K562 (cell line): Measurements from ENCODE around the gene ING2. TPM values are rescaled to one million over a fixed set of nuclear protein-coding genes. Genes with fewer than 3 reads are reported as not detected.

Experiments used
- ARID3B ChIP-seq: fragments of 250-450 bp; sonication (Bioruptor Pico); IDR thresholded peaks from 2 replicates; pipeline ENCODE4 v1.4.0; 2020; ENCODE audit warnings: borderline replicate concordance
- CREB3L1 ChIP-seq: fragments of 450-650 bp; IDR thresholded peaks from 2 replicates; pipeline ENCODE4 v1.6.1; 2014; ENCODE audit warnings: low read depth, mild to moderate bottlenecking, moderate library complexity, borderline replicate concordance
- CSDE1 ChIP-seq, 2 experiments: fragments of 450-650 bp; IDR thresholded peaks; 2 replicates each; pipeline ENCODE4 v1.6.1; 2016; ENCODE audit warnings: mild to moderate bottlenecking in 1 of 2
- ELF1 ChIP-seq: fragments of 200-800 bp; sonication (Bioruptor generic); IDR thresholded peaks from 2 replicates; pipeline ENCODE4 v1.6.1; 2016; ENCODE audit warnings: missing genetic modification characterization, missing compliant biosample characterization
- FOXP1 ChIP-seq: sonication (generic); formaldehyde crosslinking; IDR thresholded peaks from 2 replicates; pipeline ENCODE4 v1.8.0; 2022; ENCODE audit warnings: mild to moderate bottlenecking, missing genetic modification reagents
- L3MBTL2 ChIP-seq: fragments of 450-650 bp; IDR thresholded peaks from 2 replicates; pipeline ENCODE4 v1.6.1; 2016; ENCODE audit warnings: mild to moderate bottlenecking, moderate library complexity
- MITF ChIP-seq: IDR thresholded peaks from 2 replicates; pipeline ENCODE4 v1.6.1; 2014; ENCODE audit warnings: antibody characterized with exemption
- NR3C1 ChIP-seq: sonication (generic); formaldehyde crosslinking; IDR thresholded peaks from 2 replicates; pipeline ENCODE4 v1.8.1; 2022; ENCODE audit warnings: missing genetic modification reagents
- POLR2B ChIP-seq: fragments of 450-650 bp; IDR thresholded peaks from 2 replicates; pipeline ENCODE4 v1.6.1; 2018; ENCODE audit warnings: low read depth; ENCODE audit not compliant: partially characterized antibody
- PRMT5 ChIP-seq: sonication (generic); formaldehyde crosslinking; IDR thresholded peaks from 2 replicates; pipeline ENCODE4 v1.5.0; 2020; ENCODE audit warnings: missing genetic modification reagents
- RNF2 ChIP-seq: sonication (generic); IDR thresholded peaks from 2 replicates; pipeline ENCODE4 v1.6.1; 2016
- SREBF2 ChIP-seq: sonication (generic); formaldehyde crosslinking; IDR thresholded peaks from 2 replicates; pipeline ENCODE4 v1.4.0; 2020; ENCODE audit warnings: mild to moderate bottlenecking, missing genetic modification reagents
- SRSF1 ChIP-seq: fragments of 200-400 bp; formaldehyde crosslinking; IDR thresholded peaks from 2 replicates; pipeline ENCODE4 v1.6.1; 2017; ENCODE audit warnings: mild to moderate bottlenecking, low read depth, low read length, moderate library complexity
- ZFP1 ChIP-seq: fragments of 450-650 bp; formaldehyde crosslinking; IDR thresholded peaks from 2 replicates; pipeline ENCODE4 v1.4.0; 2020; ENCODE audit warnings: mild to moderate bottlenecking, mixed read lengths
- ZFP30 ChIP-seq: fragments of 250-450 bp; sonication (Bioruptor Pico); IDR thresholded peaks from 2 replicates; pipeline ENCODE4 v1.8.0; 2022; ENCODE audit warnings: moderate library complexity, mild to moderate bottlenecking, inconsistent platforms, borderline replicate concordance
- ZNF146 ChIP-seq: IDR thresholded peaks from one replicate; pipeline ENCODE4 v1.6.1; 2018; ENCODE audit warnings: missing compliant biosample characterization; ENCODE audit not compliant: unreplicated experiment
- ZNF23 ChIP-seq: fragments of 250-450 bp; sonication (Bioruptor Pico); IDR thresholded peaks from 2 replicates; pipeline ENCODE4 v1.4.0; 2020; ENCODE audit warnings: mild to moderate bottlenecking
- ZNF263 ChIP-seq: sonication (generic); formaldehyde crosslinking; IDR thresholded peaks from 2 replicates; pipeline ENCODE4 v1.8.0; 2022; ENCODE audit warnings: mild to moderate bottlenecking, missing genetic modification reagents, borderline replicate concordance
- ZNF311 ChIP-seq: fragments of 250-450 bp; sonication (Bioruptor Pico); IDR thresholded peaks from 2 replicates; pipeline ENCODE4 v1.4.0; 2020; ENCODE audit warnings: mild to moderate bottlenecking, moderate library complexity
- ZNF586 ChIP-seq: fragments of 450-650 bp; formaldehyde crosslinking; conservative IDR thresholded peaks from 2 replicates; pipeline ENCODE4 v1.4.0; 2020; ENCODE audit warnings: mild to moderate bottlenecking, moderate library complexity
- polyA plus RNA-seq, 8 experiments: library from polyadenylated mRNA; depleted of rRNA in 4 of 8; stranded (reverse) in 5 of 8; unstranded in 3 of 8; fragments of >200 nt; fragmentation: Nextera tagmentation in 2 of 8; fragmentation: Illumina TruSeq in 1 of 8; extraction: Ambion mirVana in 2 of 8; extraction: Trizol in 1 of 8; gene quantifications; 2 replicates each; pipeline versions ENCODE4 v1.2.1 to v1.2.3, GENCODE V29; 2011 to 2014; ENCODE audit warnings: inconsistent platforms in 1 of 8, missing spikeins in 1 of 8
- total RNA-seq, 7 experiments: library from RNA; depleted of rRNA in 6 of 7; stranded (reverse); fragments of >200 nt in 6 of 7; fragmentation: Illumina TruSeq in 2 of 7; extraction: Trizol in 2 of 7; gene quantifications; 2 replicates each; pipeline versions ENCODE4 v1.2.1 to v1.2.3, GENCODE V29; 2011 to 2021; ENCODE audit warnings: low replicate concordance in 1 of 7
- TF ChIP-seq, protein P1 (sequence below), 2 experiments: fragments of 450-650 bp; IDR thresholded peaks; 2 replicates each; pipeline ENCODE4 v1.6.1; 2016
- TF ChIP-seq, protein P2 (sequence below): sonication (generic); formaldehyde crosslinking; IDR thresholded peaks from 2 replicates; pipeline ENCODE4 v1.8.0; 2023; ENCODE audit warnings: mild to moderate bottlenecking, missing genetic modification reagents

ING2 gene
- total and polyA plus RNA-seq, 9 of the 15 experiments (the other 6 are each of a cell fraction or from before 2014, with no cell fraction given): 2.9 to 21.4 (median 12.4) TPM

- TF ChIP-seq CSDE1 (IDR thresholded peaks at IDR 0.05) (peak in 1 of 2 experiments; percentile 43; a peak in 2 of 4 replicates), ZNF586 (no peak), POLR2B (peak; percentile 79), ZNF311 (no peak), ZFP30 (no peak), ARID3B (CRISPR knock-in tag) (no peak), PRMT5 (CRISPR knock-in tag) (no peak), MITF (no peak), CREB3L1 (peak; percentile 72; the same call in 1 of the 2 replicates), RNF2 (peak; percentile 37; the same call in 1 of the 2 replicates), ZNF263 (CRISPR knock-in tag) (0 out of 2 replicates have a peak, but pooled peaks have one; percentile 39), FOXP1 (CRISPR knock-in tag) (no peak), L3MBTL2 (peak; percentile 22; the same call in 1 of the 2 replicates), ZFP1 (CRISPR knock-in tag) (no peak), SRSF1 (no peak), SREBF2 (no peak), NR3C1 (no peak), ELF1 (peak; percentile 93), ZNF23 (CRISPR knock-in tag) (no peak), ZNF146 (CRISPR knock-in tag) (no peak)
- TF ChIP-seq, protein P1, sequence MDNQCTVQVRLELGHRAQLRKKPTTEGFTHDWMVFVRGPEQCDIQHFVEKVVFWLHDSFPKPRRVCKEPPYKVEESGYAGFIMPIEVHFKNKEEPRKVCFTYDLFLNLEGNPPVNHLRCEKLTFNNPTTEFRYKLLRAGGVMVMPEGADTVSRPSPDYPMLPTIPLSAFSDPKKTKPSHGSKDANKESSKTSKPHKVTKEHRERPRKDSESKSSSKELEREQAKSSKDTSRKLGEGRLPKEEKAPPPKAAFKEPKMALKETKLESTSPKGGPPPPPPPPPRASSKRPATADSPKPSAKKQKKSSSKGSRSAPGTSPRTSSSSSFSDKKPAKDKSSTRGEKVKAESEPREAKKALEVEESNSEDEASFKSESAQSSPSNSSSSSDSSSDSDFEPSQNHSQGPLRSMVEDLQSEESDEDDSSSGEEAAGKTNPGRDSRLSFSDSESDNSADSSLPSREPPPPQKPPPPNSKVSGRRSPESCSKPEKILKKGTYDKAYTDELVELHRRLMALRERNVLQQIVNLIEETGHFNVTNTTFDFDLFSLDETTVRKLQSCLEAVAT (IDR thresholded peaks at IDR 0.05): no peak
- TF ChIP-seq, protein P2, sequence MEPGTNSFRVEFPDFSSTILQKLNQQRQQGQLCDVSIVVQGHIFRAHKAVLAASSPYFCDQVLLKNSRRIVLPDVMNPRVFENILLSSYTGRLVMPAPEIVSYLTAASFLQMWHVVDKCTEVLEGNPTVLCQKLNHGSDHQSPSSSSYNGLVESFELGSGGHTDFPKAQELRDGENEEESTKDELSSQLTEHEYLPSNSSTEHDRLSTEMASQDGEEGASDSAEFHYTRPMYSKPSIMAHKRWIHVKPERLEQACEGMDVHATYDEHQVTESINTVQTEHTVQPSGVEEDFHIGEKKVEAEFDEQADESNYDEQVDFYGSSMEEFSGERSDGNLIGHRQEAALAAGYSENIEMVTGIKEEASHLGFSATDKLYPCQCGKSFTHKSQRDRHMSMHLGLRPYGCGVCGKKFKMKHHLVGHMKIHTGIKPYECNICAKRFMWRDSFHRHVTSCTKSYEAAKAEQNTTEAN: no peak; the same call in 1 of the 2 replicates
Observed at GRCh38 chr4:183505611-183506388, 942 bp downstream of the ING2 start (continued).
